GM12878 (cell line): Measurements from ENCODE around the gene SMG6. TPM values are rescaled to one million over a fixed set of nuclear protein-coding genes. Genes with fewer than 3 reads are reported as not detected.

Source experiments
- ATF7 ChIP-seq: fragments of 450-650 bp; IDR thresholded peaks from 2 replicates; pipeline ENCODE4 v1.6.1; 2016; ENCODE audit warnings: low read depth, mild to moderate bottlenecking
- BMI1 ChIP-seq: fragments of 450-650 bp; IDR thresholded peaks from 2 replicates; pipeline ENCODE4 v1.6.1; 2016; ENCODE audit warnings: mild to moderate bottlenecking, moderate library complexity, borderline replicate concordance
- DPF2 ChIP-seq: fragments of 450-650 bp; IDR thresholded peaks from 2 replicates; pipeline ENCODE4 v1.6.1; 2017; ENCODE audit warnings: mild to moderate bottlenecking
- ELK1 ChIP-seq: IDR thresholded peaks from 2 replicates; pipeline ENCODE4 v1.6.1; 2012; ENCODE audit warnings: low read depth, low read length, improper control_type of control experiment
- FOXM1 ChIP-seq: IDR thresholded peaks from 2 replicates; pipeline ENCODE4 v1.6.1; 2012; ENCODE audit warnings: low read depth, mild to moderate bottlenecking, inconsistent platforms, low read length, moderate library complexity
- GABPA ChIP-seq: IDR thresholded peaks from 2 replicates; pipeline ENCODE4 v1.6.1; 2014; ENCODE audit warnings: antibody characterized with exemption, low read depth, mild to moderate bottlenecking, inconsistent platforms
- HCFC1 ChIP-seq: fragments of 150-350 bp; IDR thresholded peaks from 2 replicates; pipeline ENCODE4 v1.6.1; 2014; ENCODE audit warnings: low read length
- MEF2A ChIP-seq: IDR thresholded peaks from 2 replicates; pipeline ENCODE4 v1.6.1; 2011; ENCODE audit warnings: low read depth, mild to moderate bottlenecking, low read length, moderate library complexity; ENCODE audit not compliant: insufficient read depth
- NFIC ChIP-seq: IDR thresholded peaks from 2 replicates; pipeline ENCODE4 v1.6.1; 2012; ENCODE audit warnings: low read depth, mild to moderate bottlenecking, inconsistent platforms, low read length, moderate library complexity
- RELA ChIP-seq: fragments of 450-650 bp; IDR thresholded peaks from 2 replicates; pipeline ENCODE4 v1.8.0; 2014; ENCODE audit warnings: borderline replicate concordance; ENCODE audit not compliant: partially characterized antibody
- REST ChIP-seq: IDR thresholded peaks from 2 replicates; pipeline ENCODE4 v1.6.1; 2012; ENCODE audit warnings: mild to moderate bottlenecking, low read depth, low read length
- SP1 ChIP-seq: IDR thresholded peaks from one replicate; pipeline ENCODE4 v1.6.1; 2011; ENCODE audit warnings: low read depth, low read length
- STAT3 ChIP-seq: IDR thresholded peaks from 2 replicates; pipeline ENCODE4 v1.6.1; 2011; ENCODE audit warnings: low read depth, low read length, improper control_type of control experiment
- polyA plus RNA-seq, 11 experiments: library from polyadenylated mRNA; depleted of rRNA in 4 of 11; unstranded in 6 of 11; stranded (reverse) in 5 of 11; fragments of >200 nt; fragmentation: Nextera tagmentation in 4 of 11; fragmentation: Illumina TruSeq in 1 of 11; extraction: Ambion mirVana in 4 of 11; extraction: Trizol in 1 of 11; gene quantifications; 1 replicate in 1 of 11; 2 replicates in 10 of 11; pipeline versions ENCODE4 v1.2.1 to v1.2.3, GENCODE V29; 2011 to 2016; ENCODE audit warnings: inconsistent platforms in 2 of 11, missing spikeins in 2 of 11, low read depth in 1 of 11
- total RNA-seq, 4 experiments: library from RNA; depleted of rRNA in 3 of 4; stranded (reverse); fragments of >200 nt in 3 of 4; fragmentation: Illumina TruSeq in 1 of 4; extraction: Trizol in 1 of 4; gene quantifications; 2 replicates each; pipeline versions ENCODE4 v1.2.1 to v1.2.3, GENCODE V29; 2013 to 2021
- TF ChIP-seq, protein P1 (sequence below): IDR thresholded peaks from 2 replicates; pipeline ENCODE4 v1.6.1; 2012; ENCODE audit warnings: low read depth, low read length, improper control_type of control experiment
- TF ChIP-seq, protein P2 (sequence below): fragments of 450-650 bp; IDR thresholded peaks from 2 replicates; pipeline ENCODE4 v1.6.1; 2017; ENCODE audit warnings: low read depth, mild to moderate bottlenecking, moderate library complexity
- TF ChIP-seq, protein P3 (sequence below): fragments of 450-650 bp; IDR thresholded peaks from 2 replicates; pipeline ENCODE4 v1.6.1; 2016; ENCODE audit warnings: mild to moderate bottlenecking, moderate library complexity, borderline replicate concordance

SMG6 gene
- total and polyA plus RNA-seq, 10 of the 15 experiments (the other 5 are each of a cell fraction or from before 2014, with no cell fraction given), result 0.58 to 28.7 (median 15.7) TPM

DNA sequence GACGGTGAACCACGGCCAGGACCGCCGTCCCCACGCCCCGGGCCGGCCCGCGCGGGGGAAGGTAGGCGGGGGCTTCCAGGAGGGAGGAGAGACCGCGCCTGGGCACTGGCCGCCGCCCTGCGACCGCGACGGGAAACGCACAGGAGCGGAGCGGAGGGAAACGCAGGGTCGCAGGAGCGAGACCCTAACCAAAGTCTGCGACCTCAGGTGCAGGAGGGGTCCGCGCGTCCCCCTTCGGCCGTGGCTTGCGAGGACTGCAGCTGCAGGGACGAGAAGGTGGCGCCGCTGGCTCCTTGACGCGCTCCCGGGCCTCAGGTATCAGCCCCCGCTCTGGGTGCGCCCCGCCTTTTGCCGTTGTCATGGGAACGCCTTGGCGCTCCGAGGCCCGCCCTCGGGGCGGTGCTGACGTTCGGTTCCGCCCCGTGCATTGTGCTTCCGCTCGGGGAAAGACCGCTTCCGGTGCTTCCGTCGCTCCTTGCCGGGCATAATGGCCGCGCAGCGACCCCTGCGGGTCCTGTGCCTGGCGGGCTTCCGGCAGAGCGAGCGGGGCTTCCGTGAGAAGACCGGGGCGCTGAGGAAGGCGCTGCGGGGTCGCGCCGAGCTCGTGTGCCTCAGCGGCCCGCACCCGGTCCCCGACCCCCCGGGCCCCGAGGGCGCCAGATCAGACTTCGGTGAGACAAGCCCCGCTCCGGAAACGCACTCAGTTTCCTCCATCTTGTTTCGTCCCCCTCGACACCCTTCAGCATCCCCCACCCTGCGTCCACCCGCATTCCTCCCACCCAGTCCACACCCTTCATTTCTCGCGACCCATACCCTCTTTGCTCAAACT lies 261.8 kb downstream of the SMG6 start, which contains the start of gene OVCA2 (continued):
- TF ChIP-seq STAT3, result no peak
- TF ChIP-seq HCFC1, result peak; percentile 88
- peak; percentile 97 for TF ChIP-seq GABPA
- peak; percentile 92 for TF ChIP-seq ELK1
- TF ChIP-seq, protein P1, sequence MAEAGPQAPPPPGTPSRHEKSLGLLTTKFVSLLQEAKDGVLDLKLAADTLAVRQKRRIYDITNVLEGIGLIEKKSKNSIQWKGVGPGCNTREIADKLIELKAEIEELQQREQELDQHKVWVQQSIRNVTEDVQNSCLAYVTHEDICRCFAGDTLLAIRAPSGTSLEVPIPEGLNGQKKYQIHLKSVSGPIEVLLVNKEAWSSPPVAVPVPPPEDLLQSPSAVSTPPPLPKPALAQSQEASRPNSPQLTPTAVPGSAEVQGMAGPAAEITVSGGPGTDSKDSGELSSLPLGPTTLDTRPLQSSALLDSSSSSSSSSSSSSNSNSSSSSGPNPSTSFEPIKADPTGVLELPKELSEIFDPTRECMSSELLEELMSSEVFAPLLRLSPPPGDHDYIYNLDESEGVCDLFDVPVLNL, result no peak
- no peak for TF ChIP-seq REST
- TF ChIP-seq ATF7, result no peak
- no peak for TF ChIP-seq FOXM1
- TF ChIP-seq MEF2A, result no peak
- peak; percentile 88 for TF ChIP-seq SP1
- TF ChIP-seq, protein P2, sequence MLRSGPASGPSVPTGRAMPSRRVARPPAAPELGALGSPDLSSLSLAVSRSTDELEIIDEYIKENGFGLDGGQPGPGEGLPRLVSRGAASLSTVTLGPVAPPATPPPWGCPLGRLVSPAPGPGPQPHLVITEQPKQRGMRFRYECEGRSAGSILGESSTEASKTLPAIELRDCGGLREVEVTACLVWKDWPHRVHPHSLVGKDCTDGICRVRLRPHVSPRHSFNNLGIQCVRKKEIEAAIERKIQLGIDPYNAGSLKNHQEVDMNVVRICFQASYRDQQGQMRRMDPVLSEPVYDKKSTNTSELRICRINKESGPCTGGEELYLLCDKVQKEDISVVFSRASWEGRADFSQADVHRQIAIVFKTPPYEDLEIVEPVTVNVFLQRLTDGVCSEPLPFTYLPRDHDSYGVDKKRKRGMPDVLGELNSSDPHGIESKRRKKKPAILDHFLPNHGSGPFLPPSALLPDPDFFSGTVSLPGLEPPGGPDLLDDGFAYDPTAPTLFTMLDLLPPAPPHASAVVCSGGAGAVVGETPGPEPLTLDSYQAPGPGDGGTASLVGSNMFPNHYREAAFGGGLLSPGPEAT, result peak; percentile 67
- TF ChIP-seq, protein P3, sequence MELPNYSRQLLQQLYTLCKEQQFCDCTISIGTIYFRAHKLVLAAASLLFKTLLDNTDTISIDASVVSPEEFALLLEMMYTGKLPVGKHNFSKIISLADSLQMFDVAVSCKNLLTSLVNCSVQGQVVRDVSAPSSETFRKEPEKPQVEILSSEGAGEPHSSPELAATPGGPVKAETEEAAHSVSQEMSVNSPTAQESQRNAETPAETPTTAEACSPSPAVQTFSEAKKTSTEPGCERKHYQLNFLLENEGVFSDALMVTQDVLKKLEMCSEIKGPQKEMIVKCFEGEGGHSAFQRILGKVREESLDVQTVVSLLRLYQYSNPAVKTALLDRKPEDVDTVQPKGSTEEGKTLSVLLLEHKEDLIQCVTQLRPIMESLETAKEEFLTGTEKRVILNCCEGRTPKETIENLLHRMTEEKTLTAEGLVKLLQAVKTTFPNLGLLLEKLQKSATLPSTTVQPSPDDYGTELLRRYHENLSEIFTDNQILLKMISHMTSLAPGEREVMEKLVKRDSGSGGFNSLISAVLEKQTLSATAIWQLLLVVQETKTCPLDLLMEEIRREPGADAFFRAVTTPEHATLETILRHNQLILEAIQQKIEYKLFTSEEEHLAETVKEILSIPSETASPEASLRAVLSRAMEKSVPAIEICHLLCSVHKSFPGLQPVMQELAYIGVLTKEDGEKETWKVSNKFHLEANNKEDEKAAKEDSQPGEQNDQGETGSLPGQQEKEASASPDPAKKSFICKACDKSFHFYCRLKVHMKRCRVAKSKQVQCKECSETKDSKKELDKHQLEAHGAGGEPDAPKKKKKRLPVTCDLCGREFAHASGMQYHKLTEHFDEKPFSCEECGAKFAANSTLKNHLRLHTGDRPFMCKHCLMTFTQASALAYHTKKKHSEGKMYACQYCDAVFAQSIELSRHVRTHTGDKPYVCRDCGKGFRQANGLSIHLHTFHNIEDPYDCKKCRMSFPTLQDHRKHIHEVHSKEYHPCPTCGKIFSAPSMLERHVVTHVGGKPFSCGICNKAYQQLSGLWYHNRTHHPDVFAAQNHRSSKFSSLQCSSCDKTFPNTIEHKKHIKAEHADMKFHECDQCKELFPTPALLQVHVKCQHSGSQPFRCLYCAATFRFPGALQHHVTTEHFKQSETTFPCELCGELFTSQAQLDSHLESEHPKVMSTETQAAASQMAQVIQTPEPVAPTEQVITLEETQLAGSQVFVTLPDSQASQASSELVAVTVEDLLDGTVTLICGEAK, result peak; percentile 95
- TF ChIP-seq RELA, result peak; percentile 86
- peak; percentile 35; the same call in 1 of the 2 replicates for TF ChIP-seq DPF2
- peak; percentile 100 for TF ChIP-seq BMI1
- TF ChIP-seq NFIC, result no peak
